ENCODE data around the gene BBOX1.
A peak's percentile ranks its signal among the peaks of the same experiment; 100 is the strongest.
"Not testable (repeated sequence)": the region's sequence is repeated elsewhere in the genome, so short reads cannot be mapped to it uniquely, and the experiment has no call there.

BBOX1 gene, protein sequence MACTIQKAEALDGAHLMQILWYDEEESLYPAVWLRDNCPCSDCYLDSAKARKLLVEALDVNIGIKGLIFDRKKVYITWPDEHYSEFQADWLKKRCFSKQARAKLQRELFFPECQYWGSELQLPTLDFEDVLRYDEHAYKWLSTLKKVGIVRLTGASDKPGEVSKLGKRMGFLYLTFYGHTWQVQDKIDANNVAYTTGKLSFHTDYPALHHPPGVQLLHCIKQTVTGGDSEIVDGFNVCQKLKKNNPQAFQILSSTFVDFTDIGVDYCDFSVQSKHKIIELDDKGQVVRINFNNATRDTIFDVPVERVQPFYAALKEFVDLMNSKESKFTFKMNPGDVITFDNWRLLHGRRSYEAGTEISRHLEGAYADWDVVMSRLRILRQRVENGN

GRCh38 chr11:27040302-27041115, at the start of gene BBOX1:
BBOX1 (plus strand) TSS chr11:27040815; CDS start chr11:27055431, 14,616 bp downstream.
- DNase-seq = peak in 45 of 56 donors; percentile 3 to 84 (median 34)

DNA sequence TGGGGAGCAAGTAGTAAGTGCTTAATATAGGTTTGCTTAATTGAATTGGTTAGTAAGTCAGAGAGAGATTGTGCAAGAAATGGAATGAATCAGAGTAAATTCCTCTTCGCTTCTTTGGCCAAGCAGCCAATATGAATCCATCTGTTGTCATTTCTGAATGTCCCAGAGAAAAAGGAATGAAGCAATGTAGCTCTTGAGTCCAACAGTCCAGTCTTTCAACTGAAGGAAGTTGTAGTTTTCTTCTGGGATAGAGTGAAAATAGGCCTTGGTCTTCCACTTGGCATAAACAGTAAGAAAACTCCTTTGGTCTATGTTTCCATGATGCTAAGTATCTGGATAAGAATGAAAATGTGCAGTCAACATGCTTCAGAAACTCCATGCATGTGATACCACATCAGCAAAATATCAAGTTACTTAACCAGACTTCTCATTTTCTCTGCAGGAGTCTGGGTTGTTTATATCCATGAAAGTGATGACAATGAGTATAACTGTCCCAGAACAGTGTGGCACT, 48.5 kb upstream of the BBOX1 start:
- no peak for DNase-seq

DNA sequence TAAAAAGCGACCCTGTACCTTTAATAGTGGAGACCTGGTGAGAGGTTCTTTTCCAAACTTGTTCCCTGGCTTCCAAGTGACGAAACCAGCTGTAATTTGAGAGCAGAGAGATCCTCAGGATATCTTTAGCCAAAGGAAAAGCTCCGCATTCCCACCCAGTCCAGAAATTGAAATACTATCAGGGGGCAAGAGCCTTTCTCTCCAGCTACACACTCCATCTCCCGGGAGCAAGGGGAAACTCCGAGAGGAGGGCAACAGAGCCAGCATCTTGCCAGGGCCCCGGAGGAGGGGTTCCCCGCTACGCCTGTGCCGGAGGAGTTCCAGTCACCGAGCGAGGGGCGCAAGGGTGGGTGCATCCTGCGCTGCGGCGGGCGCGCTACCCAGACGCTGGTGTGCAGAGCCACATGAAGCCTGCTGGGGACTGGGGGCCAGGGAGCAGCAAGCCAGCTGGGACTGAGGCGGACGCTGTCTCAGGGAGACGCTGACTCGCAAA, 46.6 kb upstream of the BBOX1 start, which contains the start of gene FIBIN:
Gene FIBIN, plus strand, starts transcription at position 148 of the 493 bp plus-strand sequence. CDS start 415 bp downstream, outside the sequence.
- peak in 30 of 56 donors; percentile 3 to 55 (median 32) for DNase-seq

- peak in 8 of 56 donors; percentile 7 to 35 (median 22) for DNase-seq
Measured at GRCh38 chr11:26994631-26995095, 46.0 kb upstream of the BBOX1 start.

DNA sequence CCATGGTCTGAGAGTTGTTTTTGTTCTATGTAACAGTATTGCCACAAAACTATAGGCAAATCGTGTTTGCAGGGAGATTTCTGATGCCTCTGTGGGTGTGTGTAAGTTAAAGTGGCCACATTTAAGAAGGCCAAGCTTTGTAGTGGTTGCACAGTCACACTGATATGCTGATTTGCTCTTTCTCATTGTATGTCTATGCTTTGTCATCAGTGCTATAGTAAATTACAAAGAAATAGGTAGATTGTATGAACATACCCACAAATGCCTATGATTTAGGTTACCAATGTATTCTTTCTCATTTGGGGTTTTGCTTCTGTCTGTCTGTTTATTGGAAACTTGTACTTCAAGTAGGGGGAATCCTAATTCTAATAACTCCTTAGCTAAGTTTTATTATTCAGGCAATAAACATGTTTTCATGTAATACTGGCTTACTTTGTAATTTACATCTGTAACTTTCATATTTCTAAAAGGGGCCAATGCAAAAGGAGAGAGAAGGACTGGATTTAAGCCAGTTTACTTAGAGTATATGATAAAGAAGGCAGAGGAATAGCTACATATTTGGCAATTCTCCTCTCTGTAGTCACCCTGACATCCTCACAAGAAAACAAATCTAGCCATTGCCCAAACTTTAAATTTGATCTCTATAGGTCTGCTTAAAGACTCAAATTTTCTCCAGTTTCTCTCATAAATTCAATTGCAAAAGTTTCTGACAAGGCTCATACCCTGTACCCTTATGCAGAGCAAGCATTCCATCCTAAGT, 44.7 kb upstream of the BBOX1 start:
- no peak for DNase-seq

GRCh38 chr11:26997378-26997777, 43.2 kb upstream of the BBOX1 start:
- no peak for DNase-seq

- DNase-seq = not testable (repeated sequence)
Measured at GRCh38 chr11:27001136-27001730, 39.4 kb upstream of the BBOX1 start.

- DNase-seq = no peak
Measured at GRCh38 chr11:27002431-27002830, 38.2 kb upstream of the BBOX1 start.

DNA sequence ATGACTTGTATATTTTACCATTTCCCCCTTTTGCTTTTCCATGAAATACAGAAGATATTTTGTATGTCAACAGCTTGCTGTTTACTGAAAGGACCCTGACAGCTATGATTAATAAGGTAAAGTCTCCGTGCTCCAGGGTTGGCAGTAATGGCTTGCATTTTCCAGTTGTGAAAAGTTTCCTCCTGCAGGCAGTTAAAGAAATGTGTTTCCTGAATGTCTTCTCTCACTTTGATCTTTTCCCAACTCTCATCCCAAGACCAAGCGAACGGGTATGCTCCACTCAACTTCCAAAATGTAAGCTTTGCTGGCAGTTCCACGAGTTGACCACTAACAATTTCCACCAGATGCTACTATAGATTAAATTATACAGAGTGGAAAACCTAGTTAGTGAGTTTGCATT, 37.8 kb upstream of the BBOX1 start:
- no peak for DNase-seq

DNA sequence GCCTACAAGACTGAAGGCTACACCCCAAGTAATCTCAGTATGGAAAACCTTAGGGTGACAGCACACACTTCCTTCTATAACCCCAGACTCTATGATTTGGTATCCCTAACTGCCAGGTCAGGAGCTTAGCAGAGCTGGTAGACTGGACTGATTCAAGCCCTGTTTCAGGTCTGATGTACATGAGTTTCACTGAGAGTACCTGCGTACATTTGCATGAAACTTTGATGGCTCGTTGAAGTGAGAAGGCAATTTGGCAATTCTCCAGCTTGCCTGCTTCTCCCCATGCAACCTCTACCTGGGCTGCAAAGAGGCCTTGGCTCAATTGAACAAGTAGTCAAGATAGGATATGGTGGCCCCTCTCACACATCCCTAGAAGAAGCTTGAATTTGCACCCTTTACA, 36.5 kb upstream of the BBOX1 start:
- no peak for DNase-seq

DNA sequence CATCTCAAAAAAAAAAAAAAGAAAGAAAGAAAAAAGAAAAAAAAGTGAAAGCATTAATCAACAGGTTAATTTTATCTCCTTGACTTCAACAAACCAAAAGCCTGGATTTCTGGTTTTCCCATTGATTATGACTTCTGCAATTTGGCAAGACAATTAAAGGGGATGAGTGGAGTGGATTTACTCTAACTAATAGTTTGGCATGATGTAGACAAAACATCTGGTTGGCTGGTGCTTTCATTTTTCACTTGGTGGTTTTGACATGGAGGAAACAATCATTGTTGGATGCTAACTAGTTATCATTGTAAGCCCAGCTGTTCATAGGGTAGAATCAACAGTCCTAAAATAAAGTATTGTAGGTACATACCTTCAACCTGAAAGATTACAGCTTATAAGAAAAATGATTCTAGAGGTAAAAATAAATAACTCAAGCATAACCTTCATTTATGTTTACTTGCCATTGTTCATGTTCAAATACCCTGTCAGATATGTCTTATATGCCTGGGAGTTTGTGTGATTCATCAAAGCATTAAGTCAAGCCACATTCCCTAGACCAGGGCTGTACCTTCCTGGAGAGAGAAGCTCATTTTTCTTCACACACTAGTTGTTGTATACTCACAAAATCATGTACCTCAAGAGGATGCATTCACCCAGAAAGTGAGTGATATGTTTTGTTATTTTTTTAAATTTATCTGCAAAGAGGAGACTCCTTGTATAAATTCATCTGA, 31.6 kb upstream of the BBOX1 start:
- DNase-seq = no peak

DNA sequence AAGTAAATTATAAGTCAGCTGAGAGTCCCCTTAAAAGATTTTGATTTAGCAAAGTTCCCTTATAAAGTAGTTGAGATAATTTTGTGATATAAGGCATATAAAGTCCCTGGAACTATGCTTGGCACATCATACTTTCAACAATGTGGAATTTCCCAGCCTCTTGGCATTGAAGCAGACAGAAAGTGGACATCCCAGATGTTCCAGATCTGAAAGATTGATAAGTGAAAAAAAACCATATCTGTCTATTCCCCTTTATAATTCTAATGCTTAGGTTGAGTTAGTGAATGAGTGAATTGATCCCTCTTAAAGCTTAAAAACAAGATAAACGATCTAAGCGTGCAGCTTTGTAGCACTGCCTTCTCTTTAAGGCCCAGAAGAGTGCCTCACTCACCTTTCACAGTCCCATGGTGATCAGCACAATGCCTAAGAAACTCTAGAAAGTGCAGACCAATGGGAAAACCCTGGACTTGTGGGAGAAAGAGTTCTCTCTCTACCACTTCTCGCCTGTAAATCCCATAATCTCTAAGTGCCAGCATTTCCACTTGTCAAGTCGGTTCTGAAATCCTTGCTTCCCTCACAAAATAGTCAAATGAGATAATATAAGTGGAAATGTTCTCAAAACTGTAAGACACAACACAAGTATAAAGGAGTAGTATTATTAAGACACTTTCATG, 28.9 kb upstream of the BBOX1 start:
- no peak for DNase-seq

DNA sequence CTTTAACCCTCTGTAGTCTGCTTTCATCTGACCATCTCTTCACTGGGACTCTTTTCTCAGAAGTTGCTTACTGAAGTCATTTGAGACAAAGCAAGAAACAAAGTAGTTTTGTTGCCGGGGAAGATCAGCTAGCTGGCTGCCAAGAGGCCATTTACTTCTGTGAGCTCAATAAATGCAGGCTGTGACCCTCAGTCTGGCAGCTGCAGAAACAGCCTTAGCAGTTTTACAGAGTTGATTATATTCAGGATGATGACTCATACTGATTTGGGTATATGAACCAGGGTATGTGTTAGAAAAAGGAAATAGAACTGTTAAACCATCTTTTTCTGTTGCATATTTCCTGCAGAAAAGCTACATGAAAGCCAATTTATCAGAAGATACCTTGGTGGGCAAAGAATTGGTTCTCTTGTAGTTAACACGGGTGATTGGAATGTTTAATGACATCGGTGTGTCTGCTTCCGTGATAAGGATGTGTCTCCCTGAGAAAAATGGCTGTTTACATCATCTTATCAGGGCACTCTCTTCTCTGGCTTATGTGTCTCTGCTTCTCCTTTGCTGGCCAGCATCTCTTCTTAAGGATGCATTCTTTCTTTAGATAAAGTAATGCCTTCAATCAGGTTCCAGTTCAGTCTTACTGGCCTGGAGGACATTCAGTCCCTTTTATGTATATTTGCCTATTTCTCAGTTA, 28.2 kb upstream of the BBOX1 start:
- peak in 11 of 56 donors; percentile 1 to 36 (median 6) for DNase-seq

DNA sequence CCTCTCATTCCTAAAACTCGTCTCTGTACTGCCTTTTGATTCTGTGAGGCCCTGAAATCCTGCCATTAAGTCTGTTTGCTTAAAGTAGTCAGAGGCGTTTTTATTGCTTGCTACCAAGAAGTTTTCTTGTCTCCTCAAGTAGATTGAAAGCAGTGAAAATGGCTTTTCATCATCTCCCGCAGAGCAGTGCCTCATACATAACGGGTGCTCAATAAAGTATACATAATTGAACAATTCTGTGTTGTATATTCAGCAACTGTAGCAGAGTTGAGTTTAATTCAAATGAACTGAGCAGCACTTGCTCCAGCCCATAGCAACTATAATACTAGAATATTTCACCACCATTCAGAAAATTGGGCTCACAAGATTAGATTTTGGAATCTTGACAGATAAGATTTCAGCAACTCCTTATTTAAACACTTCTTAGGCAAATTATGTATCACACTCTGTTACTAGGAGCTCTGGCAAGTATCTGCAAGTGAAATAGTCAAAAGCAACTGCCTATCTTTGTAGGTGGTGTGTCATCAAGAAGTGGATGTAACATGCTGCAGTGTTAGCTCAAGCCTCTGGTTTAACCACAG, 26.7 kb upstream of the BBOX1 start:
- DNase-seq = no peak

DNA sequence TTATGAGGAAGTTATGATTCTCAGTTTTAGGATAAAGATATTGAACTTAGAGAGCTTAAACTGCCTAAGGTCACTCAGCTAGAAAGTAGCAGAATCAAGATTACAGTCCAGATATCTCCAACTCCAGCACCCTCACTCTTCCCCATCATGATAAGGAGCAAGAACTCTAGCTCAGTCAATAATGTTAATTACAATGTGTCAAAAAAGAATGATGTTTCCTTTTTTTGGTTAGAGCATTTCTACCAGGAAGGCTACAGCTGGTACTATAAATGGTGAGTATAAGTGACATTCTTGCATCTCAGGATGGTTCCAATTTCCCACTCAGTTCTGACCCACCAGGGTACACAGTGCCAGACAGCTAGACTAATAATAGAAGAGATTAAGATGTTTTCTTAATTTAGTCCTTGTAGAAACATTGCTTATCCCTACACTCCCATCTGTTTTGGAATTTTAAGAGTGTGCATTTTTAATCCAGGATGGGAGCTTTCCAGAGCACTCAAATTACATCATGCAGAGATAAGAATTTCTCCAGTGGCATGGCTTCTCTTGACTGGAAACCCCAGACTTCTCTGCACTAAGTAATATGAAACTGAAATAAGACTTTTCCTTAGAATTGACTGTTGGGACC, 21.6 kb upstream of the BBOX1 start:
- no peak for DNase-seq

DNA sequence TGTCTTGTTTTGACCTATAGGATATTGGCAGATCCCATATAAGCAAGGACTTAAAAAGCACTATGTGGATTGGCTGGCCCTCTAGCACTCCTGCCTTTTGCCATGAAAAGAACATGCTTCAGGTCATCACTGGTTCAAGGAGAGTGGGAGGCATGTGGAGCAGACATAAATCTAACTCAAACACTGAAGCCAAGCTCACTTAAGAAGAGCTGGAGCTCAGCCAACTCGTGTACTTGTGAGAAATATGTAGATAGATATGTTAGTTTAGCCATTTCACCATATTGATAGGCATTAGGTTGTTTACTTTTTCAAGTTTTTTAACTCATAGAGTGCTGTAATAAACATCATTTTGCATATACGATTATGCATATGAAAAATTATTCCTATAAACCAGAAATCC, 19.9 kb upstream of the BBOX1 start:
- no peak for DNase-seq

- DNase-seq = no peak
Measured at GRCh38 chr11:27022659-27023251, 17.9 kb upstream of the BBOX1 start.

Data from nucleus accumbens (tissue), 56 donors.